ENCODE data around the gene TRAPPC10. TPM values are rescaled to one million over a fixed set of nuclear protein-coding genes. Genes with fewer than 3 reads are reported as not detected.

The TRAPPC10 gene
- total and polyA plus RNA-seq, 10 of the 15 experiments (the other 5 are each of a cell fraction or from before 2014, with no cell fraction given) = 1.1 to 39.6 (median 28.2) TPM

DNA sequence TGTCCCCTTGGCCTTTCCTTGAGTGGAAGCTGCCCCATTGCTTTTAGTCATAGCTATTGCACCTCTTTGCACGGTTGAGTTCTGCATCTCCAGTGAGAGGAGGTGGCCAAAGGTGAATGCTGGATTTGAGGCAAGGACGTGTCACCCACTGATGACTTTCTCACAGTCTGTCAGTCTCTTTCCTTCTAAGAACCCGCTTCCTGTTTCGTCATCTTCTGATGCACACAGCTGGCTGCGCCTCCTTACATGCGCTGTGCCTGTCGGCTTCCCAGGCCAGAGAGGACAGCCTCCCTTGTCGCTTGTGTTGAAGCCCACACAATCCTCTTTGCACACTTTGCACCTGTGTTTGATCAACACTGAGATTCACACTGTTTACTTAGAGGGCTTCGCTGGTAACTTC lies 53.3 kb downstream of the TRAPPC10 start:
- Histone ChIP-seq H3K9ac (ENCODE audit: control insufficient read depth, insufficient read depth, low read length) (no peak overlapping the region), H3K4me2 (ENCODE audit: control insufficient read depth, insufficient read depth) (peak overlapping the region; percentile 3), H3K4me1 (ENCODE audit: control insufficient read depth, insufficient read depth, low read length) (0 out of 2 replicates have a peak, but pooled peaks cover 7% of the 10 kb centered on the region), H3K36me3 (ENCODE audit: control insufficient read depth in 2 of 2, insufficient read depth in 2 of 2, low read length in 1 of 2) (peaks cover 33 to 35% of the 10 kb centered on the region in 2 experiments; a peak in 3 of 4 replicates), H2AFZ (ENCODE audit: control insufficient read depth, low read depth, low read length) (no peak overlapping the region), H3K4me3 (no peak overlapping the region), H3K9me3 (replicated peaks; ENCODE audit: control insufficient read depth, insufficient read depth, low read length) (no peaks in the 10 kb centered on the region), H3K27ac (ENCODE audit: control insufficient read depth, insufficient read depth) (peak overlapping the region; percentile 35), H3K79me2 (ENCODE audit: control insufficient read depth, insufficient read depth, low read length) (peaks cover 4% of the 10 kb centered on the region), H4K20me1 (ENCODE audit: control insufficient read depth, insufficient read depth) (no peaks in the 10 kb centered on the region), H3K27me3 (replicated peaks in 1 of 2; ENCODE audit: control insufficient read depth in 2 of 2, insufficient read depth in 2 of 2, low read length in 1 of 2) (no peaks in the 10 kb centered on the region)
- BruUV-seq (replicated peaks) = no TSS peak
- CTCF ChIA-PET = no interaction called here
- TF ChIP-seq NBN (IDR thresholded peaks at IDR 0.05) (no peak), GABPA (IDR thresholded peaks at IDR 0.05; ENCODE audit: low read depth) (peak; percentile 50; the same call in 1 of the 2 replicates), POLR2A (IDR thresholded peaks at IDR 0.05; ENCODE audit: low read depth, low read length) (peak; percentile 64), CREB1 (IDR thresholded peaks at IDR 0.05; ENCODE audit: low read depth) (peak; percentile 91), CREM (IDR thresholded peaks at IDR 0.05; ENCODE audit: low read depth) (peak; percentile 78)
- SMC1A ChIA-PET (ENCODE audit: uncharacterized antibody, unreplicated experiment) = no interaction called here
- FAIRE-seq (peak; percentile 77), ATAC-seq (no peak), DNase-seq (ENCODE audit: low read depth, low spot score) (no peak)
- RAD21 ChIA-PET (ENCODE audit: unreplicated experiment) = no interaction called here
- POLR2A ChIA-PET = no interaction called here
- intact Hi-C loops (cut with micrococcal nuclease; ENCODE audit: unreplicated experiment) = no loop called here
- in situ Hi-C loops (cut with MboI) = no loop called here
- WGBS (ENCODE audit: insufficient coverage, insufficient replicate concordance, low lambda C conversion rate, missing lambda C conversion rate) = 46% methylated on average over 9 of the region's 9 CpGs

DNA sequence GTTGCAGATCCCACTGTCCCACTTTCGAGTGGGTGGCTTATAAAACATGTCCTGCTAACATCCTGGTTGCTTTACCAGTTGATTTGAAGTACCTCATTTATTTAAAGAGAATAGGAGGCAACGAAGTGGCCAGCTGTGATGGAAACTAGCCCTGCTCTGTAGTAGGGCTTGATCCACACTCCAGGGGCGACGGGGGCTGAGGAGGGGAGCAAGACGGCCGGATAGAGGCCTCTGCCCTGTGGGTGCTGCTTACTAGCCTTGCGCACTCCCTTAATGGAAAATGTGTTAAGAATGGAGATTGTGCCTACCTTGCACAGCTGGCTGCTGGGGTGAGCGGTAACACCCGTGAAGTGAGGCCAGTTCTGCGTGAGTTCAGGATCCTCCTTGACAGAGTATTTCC lies 54.0 kb downstream of the TRAPPC10 start:
- SMC1A ChIA-PET (ENCODE audit: uncharacterized antibody, unreplicated experiment) = interaction anchor here (1.0 kb wide), 2 partner anchors 45 to 52 kb away, joined by 3 read pairs; no protein-coding TSS in a partner anchor
- TF ChIP-seq MTA3 (IDR thresholded peaks at IDR 0.05; ENCODE audit: borderline replicate concordance, low read length) (no peak), MTA2 (IDR thresholded peaks at IDR 0.05; ENCODE audit: low read depth) (no peak), ZNF274 (IDR thresholded peaks at IDR 0.05; ENCODE audit: insufficient read depth, insufficient read length) (no peak), SREBF1 (IDR thresholded peaks at IDR 0.05; ENCODE audit: low read length) (no peak), CREM (IDR thresholded peaks at IDR 0.05; ENCODE audit: low read depth) (no peak), SIN3A (IDR thresholded peaks at IDR 0.05; ENCODE audit: low read depth, low read length) (no peak), MYC (IDR thresholded peaks at IDR 0.05; ENCODE audit: insufficient read depth, insufficient read length, insufficient replicate concordance, low read length, severe bottlenecking) (no peak)
- TF ChIP-seq, protein P1, sequence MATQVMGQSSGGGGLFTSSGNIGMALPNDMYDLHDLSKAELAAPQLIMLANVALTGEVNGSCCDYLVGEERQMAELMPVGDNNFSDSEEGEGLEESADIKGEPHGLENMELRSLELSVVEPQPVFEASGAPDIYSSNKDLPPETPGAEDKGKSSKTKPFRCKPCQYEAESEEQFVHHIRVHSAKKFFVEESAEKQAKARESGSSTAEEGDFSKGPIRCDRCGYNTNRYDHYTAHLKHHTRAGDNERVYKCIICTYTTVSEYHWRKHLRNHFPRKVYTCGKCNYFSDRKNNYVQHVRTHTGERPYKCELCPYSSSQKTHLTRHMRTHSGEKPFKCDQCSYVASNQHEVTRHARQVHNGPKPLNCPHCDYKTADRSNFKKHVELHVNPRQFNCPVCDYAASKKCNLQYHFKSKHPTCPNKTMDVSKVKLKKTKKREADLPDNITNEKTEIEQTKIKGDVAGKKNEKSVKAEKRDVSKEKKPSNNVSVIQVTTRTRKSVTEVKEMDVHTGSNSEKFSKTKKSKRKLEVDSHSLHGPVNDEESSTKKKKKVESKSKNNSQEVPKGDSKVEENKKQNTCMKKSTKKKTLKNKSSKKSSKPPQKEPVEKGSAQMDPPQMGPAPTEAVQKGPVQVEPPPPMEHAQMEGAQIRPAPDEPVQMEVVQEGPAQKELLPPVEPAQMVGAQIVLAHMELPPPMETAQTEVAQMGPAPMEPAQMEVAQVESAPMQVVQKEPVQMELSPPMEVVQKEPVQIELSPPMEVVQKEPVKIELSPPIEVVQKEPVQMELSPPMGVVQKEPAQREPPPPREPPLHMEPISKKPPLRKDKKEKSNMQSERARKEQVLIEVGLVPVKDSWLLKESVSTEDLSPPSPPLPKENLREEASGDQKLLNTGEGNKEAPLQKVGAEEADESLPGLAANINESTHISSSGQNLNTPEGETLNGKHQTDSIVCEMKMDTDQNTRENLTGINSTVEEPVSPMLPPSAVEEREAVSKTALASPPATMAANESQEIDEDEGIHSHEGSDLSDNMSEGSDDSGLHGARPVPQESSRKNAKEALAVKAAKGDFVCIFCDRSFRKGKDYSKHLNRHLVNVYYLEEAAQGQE (IDR thresholded peaks at IDR 0.05; ENCODE audit: low read depth, low read length) = no peak
- TF ChIP-seq, protein P2, sequence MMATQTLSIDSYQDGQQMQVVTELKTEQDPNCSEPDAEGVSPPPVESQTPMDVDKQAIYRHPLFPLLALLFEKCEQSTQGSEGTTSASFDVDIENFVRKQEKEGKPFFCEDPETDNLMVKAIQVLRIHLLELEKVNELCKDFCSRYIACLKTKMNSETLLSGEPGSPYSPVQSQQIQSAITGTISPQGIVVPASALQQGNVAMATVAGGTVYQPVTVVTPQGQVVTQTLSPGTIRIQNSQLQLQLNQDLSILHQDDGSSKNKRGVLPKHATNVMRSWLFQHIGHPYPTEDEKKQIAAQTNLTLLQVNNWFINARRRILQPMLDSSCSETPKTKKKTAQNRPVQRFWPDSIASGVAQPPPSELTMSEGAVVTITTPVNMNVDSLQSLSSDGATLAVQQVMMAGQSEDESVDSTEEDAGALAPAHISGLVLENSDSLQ (IDR thresholded peaks at IDR 0.05) = no peak
- TF ChIP-seq, protein P3, sequence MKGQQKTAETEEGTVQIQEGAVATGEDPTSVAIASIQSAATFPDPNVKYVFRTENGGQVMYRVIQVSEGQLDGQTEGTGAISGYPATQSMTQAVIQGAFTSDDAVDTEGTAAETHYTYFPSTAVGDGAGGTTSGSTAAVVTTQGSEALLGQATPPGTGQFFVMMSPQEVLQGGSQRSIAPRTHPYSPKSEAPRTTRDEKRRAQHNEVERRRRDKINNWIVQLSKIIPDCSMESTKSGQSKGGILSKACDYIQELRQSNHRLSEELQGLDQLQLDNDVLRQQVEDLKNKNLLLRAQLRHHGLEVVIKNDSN (IDR thresholded peaks at IDR 0.05; ENCODE audit: borderline replicate concordance, extremely low read length, insufficient read depth, low read depth, low read length) = no peak

More for the DNA sequence above, 54.0 kb downstream of the TRAPPC10 start:
- intact Hi-C loops (cut with micrococcal nuclease; ENCODE audit: unreplicated experiment) (no loop called here), in situ Hi-C loops (cut with MboI) (no loop called here)
- ChIA-PET RAD21 (ENCODE audit: unreplicated experiment) (no interaction called here), POLR2A (no interaction called here), CTCF (interaction anchor here (0.8 kb wide), 1 partner anchor 9 kb away, joined by 3 read pairs; no protein-coding TSS in a partner anchor)
- Histone ChIP-seq H4K20me1 (ENCODE audit: control insufficient read depth, insufficient read depth) (no peaks in the 10 kb centered on the region), H3K9me3 (replicated peaks; ENCODE audit: control insufficient read depth, insufficient read depth, low read length) (no peaks in the 10 kb centered on the region), H3K27me3 (replicated peaks in 1 of 2; ENCODE audit: control insufficient read depth in 2 of 2, insufficient read depth in 2 of 2, low read length in 1 of 2) (no peaks in the 10 kb centered on the region), H3K36me3 (ENCODE audit: control insufficient read depth in 2 of 2, insufficient read depth in 2 of 2, low read length in 1 of 2) (peaks cover 33 to 35% of the 10 kb centered on the region in 2 experiments; a peak in 3 of 4 replicates), H3K4me1 (ENCODE audit: control insufficient read depth, insufficient read depth, low read length) (0 out of 2 replicates have a peak, but pooled peaks cover 7% of the 10 kb centered on the region), H2AFZ (ENCODE audit: control insufficient read depth, low read depth, low read length) (no peak overlapping the region), H3K79me2 (ENCODE audit: control insufficient read depth, insufficient read depth, low read length) (peaks cover 4% of the 10 kb centered on the region), H3K4me3 (no peak overlapping the region), H3K27ac (ENCODE audit: control insufficient read depth, insufficient read depth) (0 out of 2 replicates have a peak overlapping the region, but pooled peaks have one; percentile 35), H3K4me2 (ENCODE audit: control insufficient read depth, insufficient read depth) (no peak overlapping the region), H3K9ac (ENCODE audit: control insufficient read depth, insufficient read depth, low read length) (no peak overlapping the region)
- BruUV-seq (replicated peaks) = no TSS peak
- DNase-seq (ENCODE audit: low read depth, low spot score) (no peak), ATAC-seq (no peak), FAIRE-seq (no peak)
- WGBS (ENCODE audit: insufficient coverage, insufficient replicate concordance, low lambda C conversion rate, missing lambda C conversion rate) = 94% methylated on average over 10 of the region's 10 CpGs

All from GM12878 (cell line).